Measurements from ENCODE around the gene NRG3. TPM values are rescaled to one million over a fixed set of nuclear protein-coding genes. Genes with fewer than 3 reads are reported as not detected.

NRG3 gene
- total and polyA plus RNA-seq, 12 donors: 0.03 to 0.73 (median 0.13) TPM; not detected in 5

- no peak for ATAC-seq
- Histone ChIP-seq H3K27ac (no peak overlapping the region), H3K9me3 (peaks cover 0 to 17% (median 0%) of the 10 kb centered on the region in 11 donors), H3K4me1 (no peaks in the 10 kb centered on the region), H3K27me3 (no peaks in the 10 kb centered on the region), H3K36me3 (no peaks in the 10 kb centered on the region), H3K4me3 (no peak overlapping the region)
- TF ChIP-seq CTCF (IDR thresholded peaks at IDR 0.05): no peak
- DNase-seq: no peak
- 44 to 45% methylated on average over 3 of the region's 3 CpGs for WGBS, 2 donors
- intact Hi-C loops (cut with DNase I): no loop called here
Observed at GRCh38 chr10:82176587-82176986, 301.6 kb downstream of the NRG3 start.

GRCh38 chr10:82190432-82191260 lies 315.7 kb downstream of the NRG3 start:
- TF ChIP-seq CTCF (IDR thresholded peaks at IDR 0.05): no peak
- Histone ChIP-seq H3K27me3 (no peaks in the 10 kb centered on the region), H3K27ac (no peak overlapping the region), H3K4me1 (no peaks in the 10 kb centered on the region), H3K36me3 (no peaks in the 10 kb centered on the region), H3K4me3 (no peak overlapping the region), H3K9me3 (peaks cover 0 to 10% (median 0%) of the 10 kb centered on the region in 11 donors)
- ATAC-seq (peak in 2 of 8 donors; percentile 17 to 56), DNase-seq (no peak)
- 50 to 51% methylated on average over 5 of the region's 5 CpGs for WGBS, 2 donors
- intact Hi-C loops (cut with DNase I): no loop called here

- no peak for DNase-seq
- no peak overlapping the region for H3K27ac ChIP-seq
- intact Hi-C loops (cut with DNase I): no loop called here
- no peak for ATAC-seq
- no peaks in the 10 kb centered on the region for H3K36me3 ChIP-seq
- no peak overlapping the region for H3K4me3 ChIP-seq
- WGBS, 2 donors: 76 to 77% methylated on average over 2 of the region's 2 CpGs
- H3K9me3 ChIP-seq: peaks cover 0 to 14% (median 0%) of the 10 kb centered on the region in 11 donors
- H3K4me1 ChIP-seq: no peaks in the 10 kb centered on the region
- TF ChIP-seq CTCF (IDR thresholded peaks at IDR 0.05): no peak
- H3K27me3 ChIP-seq: no peaks in the 10 kb centered on the region
Observed at GRCh38 chr10:82191653-82192052, 316.7 kb downstream of the NRG3 start.

GRCh38 chr10:82192665-82193064 lies 317.7 kb downstream of the NRG3 start:
- no peak for TF ChIP-seq CTCF (IDR thresholded peaks at IDR 0.05)
- no peaks in the 10 kb centered on the region for H3K4me1 ChIP-seq
- no peak overlapping the region for H3K27ac ChIP-seq
- H3K9me3 ChIP-seq: peaks cover 0 to 14% (median 0%) of the 10 kb centered on the region in 11 donors
- H3K36me3 ChIP-seq: no peaks in the 10 kb centered on the region
- H3K4me3 ChIP-seq: no peak overlapping the region
- WGBS, 2 donors: 80 to 88% methylated on average over 2 of the region's 2 CpGs
- ATAC-seq: no peak
- intact Hi-C loops (cut with DNase I): no loop called here
- H3K27me3 ChIP-seq: no peaks in the 10 kb centered on the region
- DNase-seq: no peak

Measured in heart right ventricle (tissue), 16 donors.